GM12878 (cell line): ENCODE results near the gene PBLD. TPM values are rescaled to one million over a fixed set of nuclear protein-coding genes. Genes with fewer than 3 reads are reported as not detected.

ENCODE experiments used
- CHD2 ChIP-seq: IDR thresholded peaks from 2 replicates; pipeline ENCODE4 v1.6.1; 2011; ENCODE audit warnings: low read depth, low read length, improper control_type of control experiment, borderline replicate concordance
- ETV6 ChIP-seq, 2 experiments: fragments of 450-650 bp in 1 of 2; IDR thresholded peaks in 1 of 2; conservative IDR thresholded peaks in 1 of 2; 2 replicates each; pipeline ENCODE4 v1.6.1; 2014; ENCODE audit warnings: antibody characterized with exemption in 1 of 2, borderline replicate concordance in 1 of 2, low read depth in 1 of 2, mild to moderate bottlenecking in 1 of 2, moderate library complexity in 1 of 2
- FOXM1 ChIP-seq: IDR thresholded peaks from 2 replicates; pipeline ENCODE4 v1.6.1; 2012; ENCODE audit warnings: low read depth, mild to moderate bottlenecking, inconsistent platforms, low read length, moderate library complexity
- NBN ChIP-seq: fragments of 450-650 bp; IDR thresholded peaks from 2 replicates; pipeline ENCODE4 v1.6.1; 2016
- NR2C1 ChIP-seq: fragments of 450-650 bp; IDR thresholded peaks from 2 replicates; pipeline ENCODE4 v1.6.1; 2017; ENCODE audit warnings: antibody characterized with exemption, mild to moderate bottlenecking, moderate library complexity
- POLR2A ChIP-seq: IDR thresholded peaks from 2 replicates; pipeline ENCODE4 v1.6.1; 2011; ENCODE audit warnings: low read depth, mild to moderate bottlenecking, low read length
- RAD21 ChIP-seq: IDR thresholded peaks from 2 replicates; pipeline ENCODE4 v1.6.1; 2011; ENCODE audit warnings: mild to moderate bottlenecking, low read depth, low read length, moderate library complexity; ENCODE audit not compliant: insufficient read depth
- SKIL ChIP-seq: fragments of 450-650 bp; IDR thresholded peaks from 2 replicates; pipeline ENCODE4 v1.6.1; 2017; ENCODE audit warnings: mild to moderate bottlenecking, low read depth, inconsistent platforms; ENCODE audit not compliant: poor library complexity, severe bottlenecking
- SMC3 ChIP-seq: IDR thresholded peaks from 2 replicates; pipeline ENCODE4 v1.6.1; 2011; ENCODE audit warnings: low read length, improper control_type of control experiment, borderline replicate concordance
- SUPT20H ChIP-seq: IDR thresholded peaks from 2 replicates; pipeline ENCODE4 v1.6.1; 2011; ENCODE audit warnings: low read depth, mild to moderate bottlenecking, low read length, moderate library complexity, borderline replicate concordance; ENCODE audit not compliant: control insufficient read depth
- TCF7 ChIP-seq: IDR thresholded peaks from 2 replicates; pipeline ENCODE4 v1.6.1; 2014; ENCODE audit warnings: antibody characterized with exemption, borderline replicate concordance
- ZBTB40 ChIP-seq: fragments of 450-650 bp; IDR thresholded peaks from 2 replicates; pipeline ENCODE4 v1.6.1; 2016; ENCODE audit warnings: mild to moderate bottlenecking, moderate library complexity, borderline replicate concordance
- ZNF687 ChIP-seq: fragments of 450-650 bp; IDR thresholded peaks from 2 replicates; pipeline ENCODE4 v1.6.1; 2017; ENCODE audit warnings: mild to moderate bottlenecking, moderate library complexity
- polyA plus RNA-seq, 11 experiments: library from polyadenylated mRNA; depleted of rRNA in 4 of 11; unstranded in 6 of 11; stranded (reverse) in 5 of 11; fragments of >200 nt; fragmentation: Nextera tagmentation in 4 of 11; fragmentation: Illumina TruSeq in 1 of 11; extraction: Ambion mirVana in 4 of 11; extraction: Trizol in 1 of 11; gene quantifications; 1 replicate in 1 of 11; 2 replicates in 10 of 11; pipeline versions ENCODE4 v1.2.1 to v1.2.3, GENCODE V29; 2011 to 2016; ENCODE audit warnings: inconsistent platforms in 2 of 11, missing spikeins in 2 of 11, low read depth in 1 of 11
- total RNA-seq, 4 experiments: library from RNA; depleted of rRNA in 3 of 4; stranded (reverse); fragments of >200 nt in 3 of 4; fragmentation: Illumina TruSeq in 1 of 4; extraction: Trizol in 1 of 4; gene quantifications; 2 replicates each; pipeline versions ENCODE4 v1.2.1 to v1.2.3, GENCODE V29; 2013 to 2021

Gene PBLD
- total and polyA plus RNA-seq, 10 of the 15 experiments (the other 5 are each of a cell fraction or from before 2014, with no cell fraction given), result 0.68 to 2.8 (median 1.7) TPM

GRCh38 chr10:68301790-68302502, 30.8 kb downstream of the PBLD start (continued):
- TF ChIP-seq RAD21 (peak; percentile 70), ZBTB40 (no peak), TCF7 (no peak), NBN (0 out of 2 replicates have a peak, but pooled peaks have one; percentile 20), FOXM1 (no peak), CHD2 (0 out of 2 replicates have a peak, but pooled peaks have one; percentile 16), NR2C1 (0 out of 2 replicates have a peak, but pooled peaks have one; percentile 9), SMC3 (peak; percentile 60; the same call in 1 of the 2 replicates), SUPT20H (no peak), POLR2A (no peak), SKIL (no peak), ETV6 (conservative IDR thresholded peaks at IDR 0.05 in 1 of 2, IDR thresholded peaks at IDR 0.05 in 1 of 2; ENCODE audit: borderline replicate concordance in 1 of 2, low read depth in 1 of 2) (no peak), ZNF687 (no peak)
